ENCODE results near the gene CCS. TPM values are rescaled to one million over a fixed set of nuclear protein-coding genes. Genes with fewer than 3 reads are reported as not detected.
A peak's percentile ranks its signal among the peaks of the same experiment; 100 is the strongest.

The CCS gene
- total RNA-seq, 1 donor: 35.8 TPM

- no peak overlapping the region for H2AFZ ChIP-seq (ENCODE audit: low read length)
- no peak overlapping the region for H3K4me2 ChIP-seq (ENCODE audit: insufficient read depth, low read length)
- H3K4me3 ChIP-seq (ENCODE audit: insufficient read depth, low read length): no peak overlapping the region
- no peak for DNase-seq (ENCODE audit: insufficient read length, low spot score, missing footprints)
- H3K4me1 ChIP-seq (ENCODE audit: insufficient read depth, low read length): peaks cover 14% of the 10 kb centered on the region
- no peaks in the 10 kb centered on the region for H3K9me3 ChIP-seq (ENCODE audit: low read depth, low read length)
- TF ChIP-seq CTCF (IDR thresholded peaks at IDR 0.05; ENCODE audit: extremely low read depth, low read depth, low read length): no peak
- H3K27ac ChIP-seq (ENCODE audit: low read depth, low read length): no peak overlapping the region
- no peaks in the 10 kb centered on the region for H3K27me3 ChIP-seq (ENCODE audit: insufficient read depth, low read length)
- H3K36me3 ChIP-seq (ENCODE audit: insufficient read depth, low read length): peaks cover 83% of the 10 kb centered on the region
- H4K20me1 ChIP-seq (ENCODE audit: insufficient read depth, low read length): peaks cover 80% of the 10 kb centered on the region
- H3K79me2 ChIP-seq (ENCODE audit: insufficient read depth, low read length): peaks cover 94% of the 10 kb centered on the region
Observed at GRCh38 chr11:66646828-66647227, 53.8 kb downstream of the CCS start.

GRCh38 chr11:66649903-66650302, 56.9 kb downstream of the CCS start:
- TF ChIP-seq CTCF (IDR thresholded peaks at IDR 0.05; ENCODE audit: extremely low read depth, low read depth, low read length): no peak
- Histone ChIP-seq H3K4me2 (ENCODE audit: insufficient read depth, low read length) (no peak overlapping the region), H3K4me3 (ENCODE audit: insufficient read depth, low read length) (no peak overlapping the region), H3K27me3 (ENCODE audit: insufficient read depth, low read length) (no peaks in the 10 kb centered on the region), H3K36me3 (ENCODE audit: insufficient read depth, low read length) (peaks cover 64% of the 10 kb centered on the region), H3K79me2 (ENCODE audit: insufficient read depth, low read length) (peaks cover 85% of the 10 kb centered on the region), H4K20me1 (ENCODE audit: insufficient read depth, low read length) (peaks cover 58% of the 10 kb centered on the region), H3K27ac (ENCODE audit: low read depth, low read length) (no peak overlapping the region), H3K4me1 (ENCODE audit: insufficient read depth, low read length) (peaks cover 3% of the 10 kb centered on the region), H3K9me3 (ENCODE audit: low read depth, low read length) (no peaks in the 10 kb centered on the region), H2AFZ (ENCODE audit: low read length) (no peak overlapping the region)
- peak; percentile 27 for DNase-seq (ENCODE audit: insufficient read length, low spot score, missing footprints)

GRCh38 chr11:66651016-66651415, 58.0 kb downstream of the CCS start:
- H3K9me3 ChIP-seq (ENCODE audit: low read depth, low read length): no peaks in the 10 kb centered on the region
- peaks cover 53% of the 10 kb centered on the region for H3K36me3 ChIP-seq (ENCODE audit: insufficient read depth, low read length)
- H3K27ac ChIP-seq (ENCODE audit: low read depth, low read length): no peak overlapping the region
- H4K20me1 ChIP-seq (ENCODE audit: insufficient read depth, low read length): peaks cover 47% of the 10 kb centered on the region
- H3K27me3 ChIP-seq (ENCODE audit: insufficient read depth, low read length): no peaks in the 10 kb centered on the region
- no peak overlapping the region for H3K4me2 ChIP-seq (ENCODE audit: insufficient read depth, low read length)
- no peak for TF ChIP-seq CTCF (IDR thresholded peaks at IDR 0.05; ENCODE audit: extremely low read depth, low read depth, low read length)
- H3K4me1 ChIP-seq (ENCODE audit: insufficient read depth, low read length): no peaks in the 10 kb centered on the region
- peak; percentile 23 for DNase-seq (ENCODE audit: insufficient read length, low spot score, missing footprints)
- H3K4me3 ChIP-seq (ENCODE audit: insufficient read depth, low read length): no peak overlapping the region
- H3K79me2 ChIP-seq (ENCODE audit: insufficient read depth, low read length): peaks cover 84% of the 10 kb centered on the region
- no peak overlapping the region for H2AFZ ChIP-seq (ENCODE audit: low read length)

- Histone ChIP-seq H3K9me3 (ENCODE audit: low read depth, low read length) (no peaks in the 10 kb centered on the region), H3K79me2 (ENCODE audit: insufficient read depth, low read length) (peaks cover 79% of the 10 kb centered on the region), H2AFZ (ENCODE audit: low read length) (no peak overlapping the region), H4K20me1 (ENCODE audit: insufficient read depth, low read length) (peaks cover 39% of the 10 kb centered on the region), H3K27me3 (ENCODE audit: insufficient read depth, low read length) (no peaks in the 10 kb centered on the region), H3K27ac (ENCODE audit: low read depth, low read length) (no peak overlapping the region), H3K4me3 (ENCODE audit: insufficient read depth, low read length) (no peak overlapping the region), H3K4me1 (ENCODE audit: insufficient read depth, low read length) (no peaks in the 10 kb centered on the region), H3K36me3 (ENCODE audit: insufficient read depth, low read length) (peaks cover 51% of the 10 kb centered on the region), H3K4me2 (ENCODE audit: insufficient read depth, low read length) (no peak overlapping the region)
- no peak for TF ChIP-seq CTCF (IDR thresholded peaks at IDR 0.05; ENCODE audit: extremely low read depth, low read depth, low read length)
- no peak for DNase-seq (ENCODE audit: insufficient read length, low spot score, missing footprints)
Observed at GRCh38 chr11:66652651-66653050, 59.7 kb downstream of the CCS start.

All from osteoblast (primary cell).